Stimulated activated CD4-positive, alpha-beta T cell treated with anti-CD3 and anti-CD28 coated beads, Interleukin-2, amount 100 ng/mL, for 48 hours (primary cell): ENCODE measurements around the gene IFNL2.
"Not testable (repeated sequence)": the region's sequence is repeated elsewhere in the genome, so short reads cannot be mapped to it uniquely, and the experiment has no call there.

Experiments used
- DNase-seq, 2 donors: peaks; one replicate each; pipeline ENCODE4 v3.0.0-alpha.2; 2020

Gene IFNL2

DNA sequence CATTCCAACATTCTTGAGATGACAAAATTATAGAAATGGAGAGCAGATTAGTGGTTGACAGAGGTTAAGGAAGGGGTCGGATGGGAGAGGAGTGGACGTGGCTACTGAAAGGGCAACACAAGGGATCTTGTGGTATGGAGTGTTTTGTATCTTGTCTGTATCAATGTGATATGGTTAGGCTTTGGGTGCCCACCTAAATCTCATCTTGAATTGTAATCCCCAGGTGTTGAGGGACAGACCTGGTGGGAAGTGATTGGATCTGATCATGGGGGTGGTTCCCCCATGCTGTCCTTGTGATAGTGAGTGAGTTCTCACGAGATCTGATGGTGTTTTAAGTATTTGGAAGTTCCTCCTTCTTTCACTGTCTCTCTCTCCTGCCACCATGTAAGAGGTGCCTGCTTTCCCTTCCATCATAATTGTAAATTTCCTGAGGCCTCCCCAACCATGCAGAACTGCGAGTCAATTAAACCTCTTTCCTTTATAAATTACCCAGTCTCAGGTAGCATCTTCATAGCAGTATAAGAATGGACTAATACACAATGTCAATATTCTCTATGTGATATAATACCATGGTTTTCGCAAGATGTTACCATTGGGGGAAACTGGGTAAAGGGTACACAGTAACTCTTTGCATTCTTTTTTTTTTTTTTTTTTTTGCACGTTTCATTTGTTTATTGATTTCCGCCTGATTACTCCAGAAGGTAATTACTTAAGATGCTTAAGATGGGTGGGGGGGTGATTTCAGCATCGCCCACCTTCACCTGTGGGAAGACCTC is 14.6 kb upstream of the IFNL2 start:
- DNase-seq: no peak

DNA sequence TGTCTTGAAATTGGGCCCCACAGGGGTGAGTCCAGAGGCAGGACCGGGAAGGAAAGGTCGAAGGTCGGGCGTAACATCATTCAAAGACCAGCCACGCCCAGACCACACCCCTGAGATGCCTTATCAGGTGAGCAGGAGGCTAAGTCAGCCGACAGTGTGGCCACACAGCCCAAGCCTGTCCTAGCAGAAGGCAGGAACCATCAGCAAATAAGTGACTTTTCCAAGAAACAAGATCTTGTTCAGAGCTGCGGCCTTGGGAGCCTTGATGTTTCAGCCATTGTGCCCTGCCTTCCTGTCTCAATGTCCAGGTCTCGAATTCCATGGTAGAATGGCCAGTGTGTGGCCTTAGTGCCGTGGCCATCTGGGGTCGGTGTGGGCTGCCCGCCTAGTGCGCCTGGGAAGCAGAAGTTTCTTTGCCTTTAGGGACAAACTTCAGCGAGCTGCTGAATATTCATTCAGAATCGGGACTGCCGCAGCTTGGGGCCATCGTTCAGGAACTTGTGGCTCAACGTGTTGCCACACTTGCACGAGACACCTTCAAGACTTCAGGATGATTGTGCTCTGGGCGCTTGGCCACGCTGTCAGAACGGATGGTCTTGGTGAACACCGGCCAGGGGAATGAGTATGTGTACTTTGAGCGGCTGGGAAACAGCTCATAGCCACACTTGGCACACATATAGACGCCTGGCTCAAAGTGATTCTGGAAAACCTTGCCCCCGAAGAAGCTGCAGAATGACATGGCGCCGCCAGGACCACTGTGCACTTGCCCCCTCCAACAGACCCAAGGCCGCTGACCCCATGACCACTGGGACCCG is 13.5 kb upstream of the IFNL2 start:
- DNase-seq: no peak

DNA sequence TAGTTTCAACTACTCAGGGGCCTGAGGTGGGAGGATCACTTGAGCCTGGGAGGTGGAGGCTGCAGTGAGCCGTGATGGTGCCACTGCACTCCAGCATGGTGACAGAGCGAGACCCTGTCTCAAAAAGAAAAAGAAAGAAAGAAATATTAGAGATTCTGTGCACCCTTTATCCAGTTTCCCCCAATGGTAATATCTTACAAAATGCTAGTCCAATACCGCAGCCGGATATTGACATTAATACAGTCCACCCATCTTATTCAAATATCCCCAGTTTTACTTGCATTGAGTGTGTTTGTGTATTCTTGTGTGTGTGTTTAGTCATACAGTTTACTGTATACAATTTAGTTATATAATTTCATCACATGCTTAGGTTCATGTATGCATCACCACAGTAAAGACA is 11.0 kb upstream of the IFNL2 start:
- DNase-seq: no peak

GRCh38 chr19:39261704-39262103 is 6.5 kb upstream of the IFNL2 start:
- no peak for DNase-seq

GRCh38 chr19:39262496-39262895 is 5.7 kb upstream of the IFNL2 start:
- DNase-seq: no peak

DNA sequence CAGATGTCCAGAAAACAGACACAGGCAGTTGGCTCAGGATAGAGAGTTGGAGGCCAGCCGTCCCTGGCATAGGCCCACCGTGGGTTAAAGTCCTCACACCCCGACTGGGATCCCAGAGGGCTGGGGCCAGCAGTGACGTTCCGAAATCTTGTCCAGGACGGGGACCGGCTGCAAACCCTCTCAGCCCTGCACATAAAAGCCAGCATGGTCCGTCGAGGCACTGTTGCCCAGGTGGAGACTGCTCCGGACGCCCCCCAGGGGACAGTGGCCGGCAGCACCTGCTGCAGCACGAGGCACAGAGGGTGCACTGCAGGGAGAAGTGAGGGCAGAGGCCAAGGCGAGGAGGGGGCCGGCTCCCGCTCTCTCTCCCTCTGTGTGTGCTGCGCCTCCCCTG is 4.3 kb upstream of the IFNL2 start:
- DNase-seq: no peak

DNA sequence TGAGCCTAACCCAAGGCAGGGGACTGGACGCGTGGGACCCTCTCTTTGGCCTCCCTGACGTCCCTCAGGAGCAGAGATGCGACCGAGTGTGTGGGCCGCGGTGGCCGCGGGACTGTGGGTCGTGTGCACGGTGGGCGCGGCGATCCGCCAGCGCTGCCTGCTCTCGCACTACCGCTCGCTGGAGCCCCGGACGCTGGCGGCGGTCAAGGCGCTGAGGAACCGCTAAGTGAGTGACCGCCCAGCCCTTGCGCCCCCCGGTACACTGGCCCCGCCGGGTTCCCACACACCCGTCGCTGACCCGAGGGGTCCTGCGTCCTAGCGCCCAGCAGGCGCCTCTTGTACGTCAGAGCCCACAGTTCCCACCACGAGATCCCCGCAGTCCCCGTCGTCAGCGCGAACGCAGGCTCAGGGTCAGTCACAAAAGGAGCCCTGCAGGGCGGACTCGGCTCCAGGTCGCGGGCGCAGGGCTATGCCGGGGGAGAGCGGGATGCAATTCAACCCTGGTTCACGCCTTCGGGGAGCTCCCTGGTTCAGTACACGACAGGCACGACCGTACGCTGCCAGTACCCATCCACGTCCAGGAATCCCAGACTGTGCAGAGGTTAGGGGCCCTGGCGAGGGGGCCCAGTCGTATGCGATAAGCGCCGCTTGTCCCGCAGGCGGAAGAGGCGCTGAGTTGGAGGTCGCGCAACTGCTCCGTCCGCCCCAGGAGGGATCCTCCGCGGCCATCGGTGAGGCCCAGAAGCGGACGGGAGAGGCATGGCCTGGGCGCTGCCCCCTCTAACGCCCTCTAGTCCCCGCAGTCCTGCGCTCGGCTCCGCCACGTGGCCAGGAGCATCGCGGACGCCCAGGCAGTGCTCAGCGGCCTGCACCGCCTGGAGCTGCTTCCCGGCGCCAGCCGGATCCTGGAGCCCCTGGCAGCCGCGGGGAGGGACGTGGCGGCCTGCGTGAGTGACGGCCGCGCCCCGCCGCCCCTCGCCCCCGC is 3.6 kb upstream of the IFNL2 start:
- DNase-seq: no peak

DNA sequence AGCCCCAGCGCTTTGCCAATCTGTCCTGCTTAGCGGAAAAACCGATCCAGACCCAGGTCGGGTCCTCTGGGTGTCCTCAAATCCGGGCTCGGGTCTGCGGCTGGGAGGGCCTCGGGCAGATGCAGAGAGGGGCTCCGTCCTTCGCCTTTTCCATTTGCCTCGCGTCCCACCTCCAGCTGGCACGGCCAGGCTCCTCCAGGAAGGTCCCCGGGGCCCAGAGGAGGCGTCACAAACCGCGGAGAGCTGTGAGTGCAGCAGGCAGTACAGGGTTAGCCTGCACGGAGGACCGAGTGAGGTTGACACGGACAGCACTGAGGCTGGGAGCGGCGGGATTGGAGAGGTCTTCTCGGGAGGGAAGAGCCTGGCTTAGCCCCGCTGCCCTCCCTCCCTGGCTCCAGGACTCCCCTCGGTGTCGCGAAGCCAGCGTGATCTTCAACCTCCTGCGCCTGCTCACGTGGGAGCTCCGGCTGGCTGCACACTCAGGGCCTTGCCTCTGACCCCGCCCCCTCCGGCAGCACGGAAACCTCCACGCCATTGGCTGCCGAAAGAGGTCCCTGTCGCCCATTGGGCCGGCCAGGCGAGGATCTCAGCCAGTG is 2.8 kb upstream of the IFNL2 start:
- DNase-seq: no peak

GRCh38 chr19:39268531-39269223 is 481 bp downstream of the IFNL2 start:
- not testable (repeated sequence) for DNase-seq

DNA sequence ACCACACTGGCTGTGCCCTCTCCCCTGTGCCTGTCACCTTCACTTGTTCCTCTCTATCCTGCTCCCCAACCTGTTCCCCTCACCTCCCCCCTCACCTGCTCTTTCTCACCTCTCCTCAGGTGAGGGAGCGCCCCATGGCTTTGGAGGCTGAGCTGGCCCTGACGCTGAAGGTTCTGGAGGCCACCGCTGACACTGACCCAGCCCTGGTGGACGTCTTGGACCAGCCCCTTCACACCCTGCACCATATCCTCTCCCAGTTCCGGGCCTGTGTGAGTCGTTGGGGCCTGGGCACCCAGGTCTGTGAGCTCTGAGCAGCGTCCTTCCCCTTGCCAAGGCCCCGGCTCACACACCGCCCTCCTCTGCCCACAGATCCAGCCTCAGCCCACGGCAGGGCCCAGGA is 1.2 kb downstream of the IFNL2 start:
- DNase-seq: not testable (repeated sequence)

- no peak for DNase-seq
Observed at GRCh38 chr19:39270036-39270871, 2.1 kb downstream of the IFNL2 start.

DNA sequence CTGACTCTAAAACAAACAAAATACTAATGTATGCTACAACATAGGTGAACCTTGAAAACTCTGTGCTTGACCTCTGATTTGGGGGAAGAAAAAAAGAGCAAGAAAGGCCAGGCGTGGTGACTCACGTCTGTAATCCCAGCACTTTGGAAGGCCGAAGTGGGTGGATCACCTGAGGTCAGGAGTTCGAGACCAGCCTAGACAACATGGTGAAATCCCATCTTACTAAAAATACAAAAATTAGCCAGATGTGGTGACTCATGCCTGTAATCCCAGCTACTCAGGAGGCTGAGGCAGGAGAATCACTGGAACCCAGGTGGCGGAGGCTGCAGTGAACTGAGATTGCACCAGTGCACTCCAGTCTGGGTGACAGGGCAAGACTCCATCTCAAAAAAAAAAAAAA is 5.7 kb downstream of the IFNL2 start:
- not testable (repeated sequence) for DNase-seq

DNA sequence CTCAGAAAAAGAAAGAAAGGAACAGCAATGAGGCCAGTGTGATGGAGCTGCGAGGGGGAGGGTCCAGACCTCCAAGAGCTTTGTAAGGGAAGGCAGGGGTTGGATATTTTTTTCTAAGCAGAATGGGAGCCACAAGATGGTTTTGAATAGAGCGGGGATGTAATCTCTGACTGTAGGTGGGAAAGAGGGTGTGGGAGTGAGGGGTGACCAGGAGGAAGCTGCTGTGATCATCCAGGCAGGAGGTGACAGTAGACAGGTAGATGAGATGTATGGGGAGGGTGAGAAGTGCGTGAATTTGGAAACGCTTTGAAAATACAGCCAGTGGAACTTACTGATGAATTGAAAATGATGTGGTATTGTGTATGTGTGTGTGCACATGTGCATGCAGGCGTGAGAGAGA is 7.4 kb downstream of the IFNL2 start:
- DNase-seq: no peak

DNA sequence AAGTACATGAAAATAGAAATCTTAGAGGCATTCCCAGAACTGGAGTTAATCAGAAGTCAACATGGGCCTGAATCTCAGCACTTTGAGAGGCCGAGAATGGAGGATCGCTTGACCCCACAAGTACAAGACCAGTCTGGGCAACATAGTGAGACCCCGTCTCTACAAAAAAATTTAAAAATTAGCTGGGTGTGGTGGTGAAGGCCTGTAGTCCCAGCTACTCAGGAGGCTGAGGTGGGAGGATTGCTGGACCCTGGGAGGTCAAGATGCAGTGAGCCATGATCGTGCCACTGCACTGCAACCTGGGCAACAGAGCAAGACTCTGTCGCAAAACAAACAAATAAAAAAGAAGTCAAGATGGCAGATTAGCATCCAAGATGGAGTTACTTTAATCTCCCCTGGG is 8.5 kb downstream of the IFNL2 start:
- no peak for DNase-seq

DNA sequence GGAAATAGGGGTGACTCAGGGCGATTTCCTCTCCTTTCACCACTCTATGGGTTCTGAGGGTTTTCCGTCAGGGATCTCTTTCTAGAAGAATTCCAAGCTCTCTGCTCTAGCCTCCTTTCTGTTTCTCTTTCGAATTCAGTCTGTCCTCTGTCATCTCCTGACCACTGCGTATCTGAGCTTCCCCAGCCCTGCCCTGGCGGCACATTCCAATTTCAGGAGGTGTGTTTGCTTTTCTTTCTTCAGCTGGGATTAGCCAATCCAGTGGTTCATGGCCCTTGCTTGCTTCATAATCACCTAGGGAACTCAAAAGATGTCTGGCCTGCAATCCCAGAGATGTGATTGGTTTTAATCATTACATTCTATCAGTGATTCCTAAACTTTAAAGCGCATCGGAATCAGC is 9.4 kb downstream of the IFNL2 start:
- no peak for DNase-seq

DNA sequence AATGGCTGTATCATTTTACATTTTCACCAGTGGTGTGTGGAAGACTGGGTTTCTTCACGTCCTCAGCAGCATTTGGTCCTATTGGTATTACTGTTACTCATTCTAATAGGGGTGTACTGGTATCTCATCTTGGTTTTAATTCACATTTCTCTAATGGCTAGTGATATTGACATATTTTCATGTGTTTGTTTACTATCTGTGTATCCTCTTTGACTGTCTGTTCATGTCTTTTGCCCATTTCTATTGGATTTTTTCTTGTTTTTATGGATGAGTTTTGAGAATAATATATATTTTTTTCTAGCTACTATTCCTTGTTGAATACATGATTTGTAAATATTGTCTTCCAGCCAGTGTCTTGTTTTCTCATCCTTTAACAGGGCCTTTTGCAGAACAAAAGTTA is 13.8 kb downstream of the IFNL2 start:
- DNase-seq: no peak

GRCh38 chr19:39284032-39284431 is 15.8 kb downstream of the IFNL2 start:
- DNase-seq: no peak

GRCh38 chr19:39293394-39293793 is 25.2 kb downstream of the IFNL2 start:
- no peak for DNase-seq

DNA sequence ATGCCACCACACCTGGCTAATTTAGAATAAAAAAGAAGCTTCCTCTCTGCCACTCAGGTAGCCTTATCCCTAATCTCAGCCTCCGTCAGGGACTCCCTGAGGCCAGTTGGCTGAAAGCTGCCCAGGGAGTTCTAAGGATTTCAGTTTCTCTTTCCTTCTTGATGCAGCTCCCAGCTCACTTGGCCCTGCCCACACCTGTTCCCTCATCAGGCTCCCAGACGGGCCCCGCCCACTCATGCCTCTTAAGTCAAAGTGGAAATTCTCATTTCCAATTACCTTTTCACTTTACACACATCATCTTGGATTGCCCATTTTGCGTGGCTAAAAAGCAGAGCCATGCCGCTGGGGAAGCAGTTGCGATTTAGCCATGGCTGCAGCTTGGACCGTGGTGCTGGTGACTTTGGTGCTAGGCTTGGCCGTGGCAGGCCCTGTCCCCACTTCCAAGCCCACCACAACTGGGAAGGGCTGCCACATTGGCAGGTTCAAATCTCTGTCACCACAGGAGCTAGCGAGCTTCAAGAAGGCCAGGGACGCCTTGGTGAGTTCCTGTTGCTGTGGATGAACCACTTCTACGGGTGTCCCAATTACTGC is 28.0 kb downstream of the IFNL2 start, which contains the start of gene IFNL1:
Gene IFNL1, plus strand, starts transcription at position 353 of the 591 bp plus-strand sequence. Its CDS starts 15 bp downstream, at position 368.
- no peak for DNase-seq

- DNase-seq: no peak
Observed at GRCh38 chr19:39296906-39297305, 28.7 kb downstream of the IFNL2 start.
